ENCODE results near the gene ALDOB.

Gene ALDOB

DNA sequence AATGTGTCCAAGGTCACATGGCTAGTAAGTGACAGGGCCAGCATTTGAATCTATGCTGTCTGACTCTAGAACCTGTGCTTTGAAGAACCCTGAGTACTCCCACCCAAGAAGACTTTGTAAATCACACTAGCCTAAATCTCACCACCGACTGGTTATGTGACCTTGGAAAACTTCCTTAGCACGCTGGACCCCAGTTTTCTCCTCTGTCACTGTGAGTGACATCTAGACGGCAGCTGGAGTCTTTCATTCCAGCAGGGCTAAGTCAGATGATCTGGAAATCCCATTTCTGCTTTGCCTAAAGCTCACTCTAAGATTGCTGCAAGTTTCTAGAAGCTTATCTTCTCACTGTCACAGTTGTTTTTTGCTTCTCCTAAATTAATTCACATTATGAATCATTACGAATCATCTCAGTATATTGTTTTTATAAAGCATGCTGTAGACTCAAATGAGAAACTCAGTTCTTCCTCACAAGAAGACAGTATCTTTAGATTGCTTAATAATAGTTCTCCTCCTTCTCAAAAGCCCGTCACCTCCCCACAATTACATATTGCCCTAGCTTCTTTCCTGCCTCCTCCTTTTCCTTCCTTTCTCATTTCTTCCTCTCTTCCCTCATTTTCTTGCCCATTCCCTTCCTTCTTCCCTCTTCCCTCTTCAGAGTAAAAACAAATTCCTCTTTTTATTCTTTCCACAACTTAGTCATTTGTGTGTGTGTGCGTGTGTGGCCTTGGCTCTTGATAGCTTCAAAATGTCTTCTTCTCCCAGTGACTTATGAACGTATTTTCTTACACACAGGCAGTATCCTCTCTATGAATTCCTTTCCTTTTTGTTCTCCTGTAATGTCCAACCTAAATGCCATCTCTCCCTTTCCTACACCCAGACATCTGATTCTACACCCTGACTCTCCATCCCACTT, 16.8 kb downstream of the ALDOB start:
- no peak for DNase-seq (ENCODE audit: low read depth)
- no peak overlapping the region for H3K4me3 ChIP-seq (ENCODE audit: low read depth, low read length)
- TF ChIP-seq, protein P1, sequence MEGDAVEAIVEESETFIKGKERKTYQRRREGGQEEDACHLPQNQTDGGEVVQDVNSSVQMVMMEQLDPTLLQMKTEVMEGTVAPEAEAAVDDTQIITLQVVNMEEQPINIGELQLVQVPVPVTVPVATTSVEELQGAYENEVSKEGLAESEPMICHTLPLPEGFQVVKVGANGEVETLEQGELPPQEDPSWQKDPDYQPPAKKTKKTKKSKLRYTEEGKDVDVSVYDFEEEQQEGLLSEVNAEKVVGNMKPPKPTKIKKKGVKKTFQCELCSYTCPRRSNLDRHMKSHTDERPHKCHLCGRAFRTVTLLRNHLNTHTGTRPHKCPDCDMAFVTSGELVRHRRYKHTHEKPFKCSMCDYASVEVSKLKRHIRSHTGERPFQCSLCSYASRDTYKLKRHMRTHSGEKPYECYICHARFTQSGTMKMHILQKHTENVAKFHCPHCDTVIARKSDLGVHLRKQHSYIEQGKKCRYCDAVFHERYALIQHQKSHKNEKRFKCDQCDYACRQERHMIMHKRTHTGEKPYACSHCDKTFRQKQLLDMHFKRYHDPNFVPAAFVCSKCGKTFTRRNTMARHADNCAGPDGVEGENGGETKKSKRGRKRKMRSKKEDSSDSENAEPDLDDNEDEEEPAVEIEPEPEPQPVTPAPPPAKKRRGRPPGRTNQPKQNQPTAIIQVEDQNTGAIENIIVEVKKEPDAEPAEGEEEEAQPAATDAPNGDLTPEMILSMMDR (IDR thresholded peaks at IDR 0.05; ENCODE audit: control insufficient read depth, extremely low read depth, insufficient read depth): no peak

DNA sequence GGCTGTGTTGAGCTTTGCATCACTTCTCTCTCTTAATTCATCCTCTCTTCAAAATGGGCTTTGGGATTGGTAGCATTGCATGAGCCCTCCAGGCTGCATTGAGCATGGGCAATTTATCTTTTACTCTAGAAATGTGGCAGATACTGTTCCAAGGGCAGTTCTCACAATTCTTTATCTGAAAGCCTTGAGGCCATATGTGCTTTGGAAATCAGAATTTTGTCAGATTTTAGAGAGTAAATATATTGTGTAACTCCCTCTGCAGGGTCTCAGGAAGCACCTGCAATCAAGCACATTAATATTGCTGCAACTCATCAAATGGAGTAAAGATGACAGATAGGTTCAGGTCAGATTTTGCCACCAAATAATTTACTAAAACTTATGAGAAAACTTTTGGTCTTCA, 17.6 kb downstream of the ALDOB start:
- H3K4me3 ChIP-seq (ENCODE audit: low read depth, low read length): no peak overlapping the region
- no peak for DNase-seq (ENCODE audit: low read depth)
- TF ChIP-seq, protein P1 (IDR thresholded peaks at IDR 0.05; ENCODE audit: control insufficient read depth, extremely low read depth, insufficient read depth): no peak

DNA sequence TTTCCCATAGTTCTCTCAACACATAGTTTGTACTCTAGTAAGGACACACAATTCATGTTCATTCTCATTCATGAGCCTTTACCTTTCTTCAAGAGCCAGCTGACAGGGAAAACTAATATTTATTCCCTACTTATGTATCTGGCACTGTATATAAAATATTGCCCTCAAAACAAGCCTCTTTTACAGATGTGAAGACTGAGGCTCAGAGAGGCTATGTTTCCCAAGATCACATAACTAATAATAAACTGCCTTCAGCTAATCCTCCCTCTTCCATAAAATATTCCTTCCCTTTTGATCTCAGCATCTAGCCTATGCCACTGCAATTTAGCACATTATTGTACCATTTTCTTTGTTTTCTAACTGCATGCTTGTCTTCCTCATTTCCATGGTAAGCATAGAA, 18.2 kb downstream of the ALDOB start:
- no peak overlapping the region for H3K4me3 ChIP-seq (ENCODE audit: low read depth, low read length)
- TF ChIP-seq, protein P1 (IDR thresholded peaks at IDR 0.05; ENCODE audit: control insufficient read depth, extremely low read depth, insufficient read depth): no peak
- DNase-seq (ENCODE audit: low read depth): no peak

DNA sequence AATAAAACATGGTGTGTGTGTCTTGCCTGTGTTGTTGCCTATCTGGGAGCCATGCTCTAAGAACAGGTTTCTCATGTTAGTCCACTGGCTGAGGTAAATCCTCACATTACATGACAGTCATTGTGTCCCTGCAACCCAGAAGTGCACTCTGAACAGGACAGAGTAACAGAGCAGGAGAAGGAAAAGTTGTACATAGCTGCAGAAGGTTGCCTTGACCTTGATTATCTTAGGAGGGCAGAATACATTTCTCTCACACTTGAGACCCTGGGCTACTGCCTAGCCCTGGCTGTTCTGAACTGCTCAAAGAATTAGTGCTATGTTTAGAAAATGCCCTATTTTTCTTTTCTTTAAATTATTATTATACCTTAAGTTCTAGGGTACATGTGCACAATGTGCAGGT, 20.0 kb downstream of the ALDOB start:
- TF ChIP-seq, protein P1 (IDR thresholded peaks at IDR 0.05; ENCODE audit: control insufficient read depth, extremely low read depth, insufficient read depth): no peak
- no peak overlapping the region for H3K4me3 ChIP-seq (ENCODE audit: low read depth, low read length)
- no peak for DNase-seq (ENCODE audit: low read depth)

DNA sequence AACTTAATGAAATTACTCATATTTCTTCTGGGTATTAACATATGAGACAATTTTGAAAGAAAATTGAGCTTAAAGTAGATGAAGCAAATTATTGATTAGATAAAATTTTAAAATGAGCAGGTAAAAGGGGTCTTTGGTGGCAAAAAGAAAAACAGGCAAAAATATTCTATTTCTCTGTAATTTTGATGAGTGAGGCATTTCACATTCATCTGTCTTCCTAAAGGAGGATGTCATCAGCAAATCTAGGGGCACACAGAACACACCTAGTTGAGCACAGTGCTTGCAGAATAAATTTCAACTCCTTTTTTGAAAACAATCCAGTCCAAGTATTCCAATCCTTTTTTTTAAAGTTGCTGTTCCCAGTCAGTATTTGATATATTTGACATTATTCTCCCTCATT, 20.7 kb downstream of the ALDOB start:
- no peak for DNase-seq (ENCODE audit: low read depth)
- TF ChIP-seq, protein P1 (IDR thresholded peaks at IDR 0.05; ENCODE audit: control insufficient read depth, extremely low read depth, insufficient read depth): no peak
- H3K4me3 ChIP-seq (ENCODE audit: low read depth, low read length): no peak overlapping the region

DNA sequence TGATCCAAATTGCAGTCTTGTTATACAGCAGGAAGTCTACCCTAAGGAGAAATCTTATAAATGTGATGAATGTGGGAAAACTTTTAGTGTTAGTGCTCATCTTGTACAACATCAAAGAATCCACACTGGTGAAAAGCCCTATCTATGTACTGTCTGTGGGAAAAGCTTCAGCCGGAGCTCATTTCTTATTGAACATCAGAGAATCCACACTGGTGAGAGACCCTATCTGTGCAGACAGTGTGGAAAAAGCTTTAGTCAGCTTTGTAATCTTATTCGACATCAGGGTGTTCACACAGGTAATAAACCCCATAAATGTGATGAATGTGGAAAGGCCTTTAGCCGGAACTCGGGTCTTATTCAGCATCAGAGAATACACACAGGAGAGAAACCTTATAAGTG, 26.5 kb downstream of the ALDOB start:
- no peak for DNase-seq (ENCODE audit: low read depth)
- TF ChIP-seq, protein P1 (IDR thresholded peaks at IDR 0.05; ENCODE audit: control insufficient read depth, extremely low read depth, insufficient read depth): no peak
- H3K4me3 ChIP-seq (ENCODE audit: low read depth, low read length): no peak overlapping the region

All from LNCaP clone FGC (cell line).